Mesenchymal stem cell (in vitro differentiated cells and primary cell): ENCODE measurements around the gene ABCC1.

Source experiments
- DNase-seq: peaks from one replicate; pipeline ENCODE4 v3.0.0-alpha.2; 2013
- H2AFZ ChIP-seq: one replicate; pipeline ENCODE4 v1.6.1; 2013; ENCODE audit warnings: low read depth, mild to moderate bottlenecking, control low read depth, inconsistent platforms, low read length, moderate library complexity
- H2AK5ac ChIP-seq: 2 replicates; pipeline ENCODE4 v1.6.1; 2013; ENCODE audit warnings: low read length, moderate library complexity, mild to moderate bottlenecking, inconsistent platforms; ENCODE audit not compliant: severe bottlenecking
- H2BK120ac ChIP-seq: one replicate; pipeline ENCODE4 v1.6.1; 2013; ENCODE audit warnings: low read depth, mild to moderate bottlenecking, inconsistent platforms, low read length, moderate library complexity
- H2BK12ac ChIP-seq, 2 experiments: one replicate each; pipeline ENCODE4 v1.6.1; 2013; ENCODE audit warnings: inconsistent platforms in 2 of 2, low read length in 2 of 2, mild to moderate bottlenecking in 2 of 2, moderate library complexity in 2 of 2, control low read depth in 1 of 2
- H2BK15ac ChIP-seq: one replicate; pipeline ENCODE4 v1.6.1; 2013; ENCODE audit warnings: mild to moderate bottlenecking, low read depth, inconsistent platforms; ENCODE audit not compliant: poor library complexity, severe bottlenecking
- H2BK5ac ChIP-seq: 2 replicates; pipeline ENCODE4 v1.6.1; 2013; ENCODE audit warnings: low read depth, mild to moderate bottlenecking, low read length, control low read depth, inconsistent platforms; ENCODE audit not compliant: poor library complexity, severe bottlenecking
- H3K14ac ChIP-seq, 2 experiments: one replicate each; pipeline ENCODE4 v1.6.1; 2013; ENCODE audit warnings: inconsistent platforms in 2 of 2, low read length in 2 of 2, control low read depth in 1 of 2, mild to moderate bottlenecking in 1 of 2, moderate library complexity in 1 of 2
- H3K18ac ChIP-seq, 2 experiments: one replicate each; pipeline ENCODE4 v1.6.1; 2013; ENCODE audit warnings: inconsistent platforms in 2 of 2, low read length in 2 of 2, control low read depth in 1 of 2, low read depth in 1 of 2, mild to moderate bottlenecking in 1 of 2
- H3K23ac ChIP-seq, 2 experiments: one replicate each; pipeline ENCODE4 v1.6.1; 2013; ENCODE audit warnings: inconsistent platforms in 2 of 2, low read length in 2 of 2, mild to moderate bottlenecking in 2 of 2, moderate library complexity in 2 of 2, control low read depth in 1 of 2
- H3K27ac ChIP-seq: 2 replicates; pipeline ENCODE4 v1.5.1; 2013; ENCODE audit warnings: mild to moderate bottlenecking, moderate library complexity, low read length, control low read depth, inconsistent platforms; ENCODE audit not compliant: poor library complexity, severe bottlenecking
- H3K27me3 ChIP-seq, 2 experiments: 2 replicates each; pipeline versions ENCODE4 v1.6.1 to v1.7.0; 2013; ENCODE audit warnings: low read length in 2 of 2, mild to moderate bottlenecking in 2 of 2, moderate library complexity in 2 of 2, control low read depth in 1 of 2, inconsistent platforms in 1 of 2; ENCODE audit not compliant: control insufficient read depth in 1 of 2, insufficient read depth in 1 of 2
- H3K36me3 ChIP-seq, 2 experiments: 2 replicates each; pipeline versions ENCODE4 v1.6.1 to v1.7.0; 2013; ENCODE audit warnings: low read length in 2 of 2, control low read depth in 1 of 2, inconsistent platforms in 1 of 2, low read depth in 1 of 2, mild to moderate bottlenecking in 1 of 2; ENCODE audit not compliant: insufficient read depth in 2 of 2, control insufficient read depth in 1 of 2
- H3K4ac ChIP-seq, 2 experiments: one replicate each; pipeline ENCODE4 v1.6.1; 2013; ENCODE audit warnings: inconsistent platforms in 2 of 2, low read length in 2 of 2, mild to moderate bottlenecking in 2 of 2, moderate library complexity in 2 of 2, control low read depth in 1 of 2, low read depth in 1 of 2
- H3K4me1 ChIP-seq: 2 replicates; pipeline ENCODE4 v1.6.1; 2013; ENCODE audit warnings: low read depth, low read length, control low read depth; ENCODE audit not compliant: control insufficient read depth, insufficient read depth
- H3K4me2 ChIP-seq: 2 replicates; pipeline ENCODE4 v1.6.1; 2013; ENCODE audit warnings: low read length, mild to moderate bottlenecking, inconsistent platforms; ENCODE audit not compliant: poor library complexity, severe bottlenecking
- H3K4me3 ChIP-seq, 2 experiments: 2 replicates each; pipeline versions ENCODE4 v1.5.1 to v1.7.0; 2013; ENCODE audit warnings: low read length in 2 of 2, mild to moderate bottlenecking in 2 of 2, control low read depth in 1 of 2, low read depth in 1 of 2; ENCODE audit not compliant: insufficient read depth in 1 of 2
- H3K79me1 ChIP-seq: replicated peaks from 2 replicates; pipeline ENCODE4 v1.6.1; 2013; ENCODE audit warnings: mild to moderate bottlenecking, control low read depth, low read length, inconsistent platforms; ENCODE audit not compliant: poor library complexity, severe bottlenecking
- H3K9ac ChIP-seq: 2 replicates; pipeline ENCODE4 v1.7.0; 2013; ENCODE audit warnings: mild to moderate bottlenecking, low read length, moderate library complexity
- H3K9me3 ChIP-seq: 2 replicates; pipeline ENCODE4 v1.7.0; 2013; ENCODE audit warnings: mild to moderate bottlenecking, low read length; ENCODE audit not compliant: control insufficient read depth
- H4K8ac ChIP-seq: one replicate; pipeline ENCODE4 v1.6.1; 2013; ENCODE audit warnings: inconsistent platforms, mild to moderate bottlenecking, low read length, moderate library complexity
- H4K91ac ChIP-seq: one replicate; pipeline ENCODE4 v1.6.1; 2013; ENCODE audit warnings: mild to moderate bottlenecking, low read length, inconsistent platforms
- WGBS: methylation state at CpG from one replicate; pipeline ENCODE4 v1.1.7; 2013; ENCODE audit warnings: mixed read lengths; 5-methylcytosine and 5-hydroxymethylcytosine counted together

Gene ABCC1

DNA sequence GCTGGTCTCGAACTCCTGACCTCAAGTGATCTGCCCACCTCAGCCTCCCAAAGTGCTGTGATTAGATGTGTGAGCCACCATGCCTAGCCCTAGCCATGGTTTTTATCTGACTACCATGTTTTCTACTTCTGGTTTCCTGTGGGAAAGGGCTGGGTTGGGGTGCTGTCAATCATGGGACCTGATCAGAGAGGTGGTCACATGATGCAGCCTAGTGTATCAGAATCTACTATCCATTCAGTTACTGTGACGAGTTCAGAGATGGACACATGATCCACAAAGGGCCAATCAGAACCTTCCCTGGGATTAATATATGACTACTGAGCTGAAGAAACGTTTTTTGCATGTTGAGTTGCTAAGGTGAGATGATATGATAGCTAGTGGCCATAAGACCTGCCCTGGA lies 214.8 kb downstream of the ABCC1 start:
- H2BK5ac ChIP-seq: no peak overlapping the region
- peaks cover 14 to 33% of the 10 kb centered on the region in 2 experiments for H3K27me3 ChIP-seq
- no peaks in the 10 kb centered on the region for H3K79me1 ChIP-seq
- no peak overlapping the region for H2BK12ac ChIP-seq
- H3K18ac ChIP-seq: no peak overlapping the region
- no peak overlapping the region for H3K23ac ChIP-seq
- 72% methylated on average over 2 of the region's 3 CpGs for WGBS
- H3K4ac ChIP-seq: no peak overlapping the region
- no peak overlapping the region for H3K4me3 ChIP-seq
- no peak overlapping the region for H4K91ac ChIP-seq
- no peak overlapping the region for H3K27ac ChIP-seq
- H3K4me2 ChIP-seq: no peak overlapping the region
- H3K4me1 ChIP-seq: peaks cover 3% of the 10 kb centered on the region
- DNase-seq: no peak
- no peak overlapping the region for H3K14ac ChIP-seq
- H4K8ac ChIP-seq: no peak overlapping the region
- H2AFZ ChIP-seq: no peak overlapping the region
- H3K36me3 ChIP-seq: peaks cover 0 to 36% of the 10 kb centered on the region in 2 experiments
- peaks cover 7% of the 10 kb centered on the region for H3K9me3 ChIP-seq
- H2BK15ac ChIP-seq: no peak overlapping the region
- H2AK5ac ChIP-seq: no peak overlapping the region
- H2BK120ac ChIP-seq: no peak overlapping the region
- H3K9ac ChIP-seq: no peak overlapping the region

GRCh38 chr16:16166085-16166484 lies 216.7 kb downstream of the ABCC1 start:
- Histone ChIP-seq H2BK120ac (no peak overlapping the region), H3K4me2 (no peak overlapping the region), H4K8ac (no peak overlapping the region), H3K14ac (no peak overlapping the region), H3K36me3 (peaks cover 0 to 39% of the 10 kb centered on the region in 2 experiments), H2BK15ac (no peak overlapping the region), H3K79me1 (no peaks in the 10 kb centered on the region), H2AFZ (no peak overlapping the region), H2AK5ac (no peak overlapping the region), H3K27me3 (peaks cover 14 to 29% of the 10 kb centered on the region in 2 experiments), H3K18ac (no peak overlapping the region), H3K9ac (no peak overlapping the region), H3K9me3 (no peaks in the 10 kb centered on the region), H4K91ac (no peak overlapping the region), H3K27ac (no peak overlapping the region), H2BK12ac (no peak overlapping the region), H3K4me1 (peaks cover 3% of the 10 kb centered on the region), H3K4ac (no peak overlapping the region), H3K4me3 (no peak overlapping the region), H2BK5ac (no peak overlapping the region), H3K23ac (no peak overlapping the region)
- no peak for DNase-seq
- WGBS: 79% methylated on average over 7 of the region's 7 CpGs

- Histone ChIP-seq H3K18ac (no peak overlapping the region), H3K27ac (no peak overlapping the region), H3K9me3 (no peaks in the 10 kb centered on the region), H2BK120ac (no peak overlapping the region), H3K14ac (no peak overlapping the region), H3K79me1 (no peaks in the 10 kb centered on the region), H4K8ac (no peak overlapping the region), H3K36me3 (peaks cover 0 to 33% of the 10 kb centered on the region in 2 experiments), H2BK5ac (no peak overlapping the region), H3K4ac (no peak overlapping the region), H2AFZ (no peak overlapping the region), H2AK5ac (no peak overlapping the region), H3K4me1 (no peaks in the 10 kb centered on the region), H3K4me3 (no peak overlapping the region), H3K9ac (no peak overlapping the region), H2BK15ac (no peak overlapping the region), H3K27me3 (peaks cover 14 to 22% of the 10 kb centered on the region in 2 experiments), H2BK12ac (no peak overlapping the region), H3K4me2 (no peak overlapping the region), H3K23ac (no peak overlapping the region), H4K91ac (no peak overlapping the region)
- 48% methylated on average over 2 of the region's 2 CpGs for WGBS
- no peak for DNase-seq
These were observed 217.5 kb downstream of the ABCC1 start for GRCh38 chr16:16166949-16167348.

DNA sequence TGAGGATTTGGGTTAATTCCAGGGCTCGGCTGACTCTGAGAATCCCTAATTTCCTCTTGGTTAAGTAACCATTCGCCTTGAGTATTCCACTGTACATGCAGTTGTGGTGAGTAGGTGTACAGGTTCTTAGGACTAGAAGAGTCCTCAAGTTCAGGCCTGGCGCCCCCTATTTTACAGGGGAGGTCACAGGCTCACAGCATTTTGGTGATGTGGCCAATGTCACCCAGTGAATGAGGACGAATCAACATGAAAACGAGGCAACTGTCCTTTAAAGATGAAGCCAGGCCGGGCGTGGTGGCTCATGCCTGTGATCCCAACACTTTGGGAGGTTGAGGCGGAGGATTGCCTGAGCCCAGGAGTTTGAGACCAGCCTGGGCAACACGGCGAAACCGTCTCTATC lies 218.5 kb downstream of the ABCC1 start:
- H3K4me1 ChIP-seq: no peaks in the 10 kb centered on the region
- no peak overlapping the region for H3K14ac ChIP-seq
- H3K9ac ChIP-seq: no peak overlapping the region
- no peak for DNase-seq
- no peaks in the 10 kb centered on the region for H3K79me1 ChIP-seq
- no peak overlapping the region for H3K18ac ChIP-seq
- H3K27me3 ChIP-seq: peaks cover 7 to 13% of the 10 kb centered on the region in 2 experiments
- peaks cover 0 to 33% of the 10 kb centered on the region in 2 experiments for H3K36me3 ChIP-seq
- H4K91ac ChIP-seq: no peak overlapping the region
- no peak overlapping the region for H3K4me2 ChIP-seq
- H2AK5ac ChIP-seq: no peak overlapping the region
- H2BK15ac ChIP-seq: no peak overlapping the region
- WGBS: 85% methylated on average over 11 of the region's 11 CpGs
- H3K27ac ChIP-seq: no peak overlapping the region
- H2AFZ ChIP-seq: no peak overlapping the region
- no peak overlapping the region for H3K23ac ChIP-seq
- no peak overlapping the region for H2BK12ac ChIP-seq
- H3K9me3 ChIP-seq: no peaks in the 10 kb centered on the region
- no peak overlapping the region for H3K4me3 ChIP-seq
- H2BK120ac ChIP-seq: no peak overlapping the region
- H4K8ac ChIP-seq: no peak overlapping the region
- no peak overlapping the region for H2BK5ac ChIP-seq
- H3K4ac ChIP-seq: no peak overlapping the region
